ENCODE measurements around the gene IPO7.
"Not testable (repeated sequence)": the region's sequence is repeated elsewhere in the genome, so short reads cannot be mapped to it uniquely, and the experiment has no call there.

Gene IPO7

GRCh38 chr11:9384535-9385326 is at the start of gene IPO7:
TSS of gene IPO7 (plus strand) at chr11:9384652. CDS start at chr11:9384764, 112 bp downstream.
- no peak for DNase-seq

GRCh38 chr11:9341638-9342178 is 42.7 kb upstream of the IPO7 start:
- DNase-seq, result no peak

GRCh38 chr11:9344061-9344680 is 40.3 kb upstream of the IPO7 start:
- DNase-seq, result no peak

GRCh38 chr11:9347100-9347499 is 37.4 kb upstream of the IPO7 start:
- DNase-seq, result no peak

GRCh38 chr11:9347779-9348178 is 36.7 kb upstream of the IPO7 start:
- DNase-seq, result not testable (repeated sequence)

- DNase-seq, result no peak
These were observed 33.1 kb upstream of the IPO7 start for GRCh38 chr11:9351321-9351881.

- DNase-seq, result no peak
These were observed 27.4 kb upstream of the IPO7 start for GRCh38 chr11:9357041-9357440.

- DNase-seq, result not testable (repeated sequence)
These were observed 23.4 kb upstream of the IPO7 start for GRCh38 chr11:9360862-9361622.

GRCh38 chr11:9362393-9362863 is 22.0 kb upstream of the IPO7 start:
- no peak for DNase-seq

GRCh38 chr11:9363954-9364912 is 20.2 kb upstream of the IPO7 start:
- DNase-seq, result peak; percentile 77

- no peak for DNase-seq
These were observed 16.9 kb upstream of the IPO7 start for GRCh38 chr11:9367551-9367950.

GRCh38 chr11:9377036-9377435 is 7.4 kb upstream of the IPO7 start:
- no peak for DNase-seq

GRCh38 chr11:9379041-9379440 is 5.4 kb upstream of the IPO7 start:
- no peak for DNase-seq

- DNase-seq, result no peak
These were observed 3.7 kb upstream of the IPO7 start for GRCh38 chr11:9380773-9381172.

- no peak for DNase-seq
These were observed 961 bp downstream of the IPO7 start for GRCh38 chr11:9385327-9385899.

GRCh38 chr11:9386086-9386485 is 1.6 kb downstream of the IPO7 start:
- DNase-seq, result no peak

- no peak for DNase-seq
These were observed 2.4 kb downstream of the IPO7 start for GRCh38 chr11:9386901-9387300.

- no peak for DNase-seq
These were observed 11.9 kb downstream of the IPO7 start for GRCh38 chr11:9396310-9396709.

- DNase-seq, result no peak
These were observed 12.3 kb downstream of the IPO7 start for GRCh38 chr11:9396752-9397151.

- DNase-seq, result no peak
These were observed 13.6 kb downstream of the IPO7 start for GRCh38 chr11:9397746-9398680.

All from NCI-H1417 treated with DMSO at 0.1 percent for 48 hours (cell line).